B cell (primary cell): ENCODE measurements around the gene USO1. TPM values are rescaled to one million over a fixed set of nuclear protein-coding genes. Genes with fewer than 3 reads are reported as not detected.
A peak's percentile ranks its signal among the peaks of the same experiment; 100 is the strongest.

Source experiments
- ATAC-seq: fragments of 200-7000 bp; cut with Tn5 transposase; one replicate; pipeline ENCODE4 v1.10.0; 2021; ENCODE audit warnings: low read depth, mild to moderate bottlenecking, moderate number of reproducible peaks, moderate library complexity
- CTCF ChIA-PET: fragments of 350-600 bp; sonication (Branson Sonifier 250); formaldehyde crosslinking; loops from one replicate; lab custom pipeline; 2021; ENCODE audit warnings: antibody characterized with exemption, inconsistent platforms; lab: Charles Lee
- POLR2A ChIA-PET: fragments of 350-600 bp; sonication (Branson Sonifier 250); formaldehyde crosslinking; loops from one replicate; lab custom pipeline; 2021; ENCODE audit warnings: antibody characterized with exemption; lab: Charles Lee
- DNase-seq: peaks from one replicate; pipeline ENCODE4 v3.0.0; 2013
- H2AFZ ChIP-seq: 2 replicates; pipeline ENCODE4 v1.6.1; 2012; ENCODE audit warnings: mild to moderate bottlenecking, low read depth, low read length; ENCODE audit not compliant: insufficient read depth, poor library complexity, severe bottlenecking
- H3K27ac ChIP-seq, 2 donors: 1 replicate in 1 of 2; 2 replicates in 1 of 2; pipeline ENCODE4 v1.5.1; 2012 to 2013; ENCODE audit warnings: low read length in 2 of 2, mild to moderate bottlenecking in 2 of 2, moderate library complexity in 1 of 2
- H3K27me3 ChIP-seq, 4 experiments: fragments of 200-600 bp in 1 of 4; sonication (generic) in 1 of 4; replicated peaks in 1 of 4; 1 replicate in 2 of 4; 2 replicates in 2 of 4; pipeline versions ENCODE4 v1.6.1 to v1.7.0; 2013 to 2016; ENCODE audit warnings: low read length in 3 of 4, mild to moderate bottlenecking in 2 of 4, mixed read lengths in 1 of 4, moderate library complexity in 1 of 4; ENCODE audit not compliant: insufficient read depth in 4 of 4, control insufficient read depth in 3 of 4; ENCODE audit errors: control extremely low read depth in 1 of 4
- H3K36me3 ChIP-seq, 2 experiments: replicated peaks in 1 of 2; 1 replicate in 1 of 2; 2 replicates in 1 of 2; pipeline versions ENCODE4 v1.6.1 to v1.7.1; 2013; ENCODE audit warnings: low read length in 1 of 2; ENCODE audit not compliant: insufficient read depth in 2 of 2, control insufficient read depth in 1 of 2; ENCODE audit errors: control extremely low read depth in 1 of 2, extremely low read depth in 1 of 2
- H3K4me1 ChIP-seq, 2 donors: fragments of 200-600 bp in 1 of 2; sonication (generic) in 1 of 2; 1 replicate in 1 of 2; 2 replicates in 1 of 2; pipeline versions ENCODE4 v1.5.1 to v1.6.1; 2013 to 2017; ENCODE audit warnings: low read length in 2 of 2; ENCODE audit not compliant: control insufficient read depth in 2 of 2, insufficient read depth in 2 of 2
- H3K4me2 ChIP-seq: replicated peaks from 2 replicates; pipeline ENCODE3; 2012; ENCODE audit warnings: mild to moderate bottlenecking, low read depth, low read length; ENCODE audit not compliant: poor library complexity, severe bottlenecking
- H3K4me3 ChIP-seq, 5 experiments: fragments of 200-600 bp in 1 of 5; sonication (generic) in 1 of 5; 1 replicate in 3 of 5; 2 replicates in 2 of 5; pipeline versions ENCODE4 v1.5.1 to v1.7.0; 2011 to 2016; ENCODE audit warnings: low read length in 4 of 5, mild to moderate bottlenecking in 4 of 5, low read depth in 2 of 5, control low read depth in 1 of 5, moderate library complexity in 1 of 5; ENCODE audit not compliant: insufficient read depth in 1 of 5; ENCODE audit errors: control extremely low read depth in 1 of 5, extremely low read depth in 1 of 5
- H3K79me2 ChIP-seq: fragments of 200-600 bp; sonication (generic); one replicate; pipeline ENCODE4 v1.6.0; 2016; ENCODE audit warnings: low read length; ENCODE audit not compliant: control insufficient read depth, insufficient read depth
- H3K9ac ChIP-seq: fragments of 200-600 bp; sonication (generic); 2 replicates; pipeline ENCODE4 v1.6.1; 2017; ENCODE audit warnings: mild to moderate bottlenecking, low read length, moderate library complexity
- H3K9me3 ChIP-seq, 3 donors: one replicate each; pipeline versions ENCODE4 v1.6.1 to v1.7.1; 2013; ENCODE audit warnings: low read length in 2 of 3; ENCODE audit not compliant: control insufficient read depth in 2 of 3, insufficient read depth in 1 of 3; ENCODE audit errors: control extremely low read depth in 1 of 3
- H4K20me1 ChIP-seq: 2 replicates; pipeline ENCODE4 v1.6.0; 2012; ENCODE audit warnings: mild to moderate bottlenecking, low read length; ENCODE audit not compliant: insufficient read depth, control insufficient read depth, poor library complexity, severe bottlenecking
- H3K27ac Mint-ChIP-seq: one replicate; pipeline ENCODE4 v1.8.0; 2021; ENCODE audit warnings: mixed read lengths
- H3K27me3 Mint-ChIP-seq: one replicate; pipeline ENCODE4 v1.8.0; 2021; ENCODE audit warnings: mixed read lengths
- H3K4me1 Mint-ChIP-seq: one replicate; pipeline ENCODE4 v1.8.0; 2021; ENCODE audit warnings: mixed read lengths
- H3K4me3 Mint-ChIP-seq: one replicate; pipeline ENCODE4 v1.8.0; 2021; ENCODE audit warnings: mixed read lengths
- H3K9me3 Mint-ChIP-seq: one replicate; pipeline ENCODE4 v1.8.0; 2022; ENCODE audit warnings: mixed read lengths; ENCODE audit not compliant: insufficient read depth
- EZH2 ChIP-seq: IDR thresholded peaks from 2 replicates; pipeline ENCODE4 v1.6.1; 2012; ENCODE audit warnings: borderline replicate concordance, low read depth, mild to moderate bottlenecking, moderate library complexity, low read length; ENCODE audit not compliant: insufficient read depth, poor library complexity, severe bottlenecking
- WGBS: methylation state at CpG from one replicate; pipeline ENCODE4 v1.1.5; 2013; ENCODE audit warnings: missing lambda C conversion rate; ENCODE audit not compliant: insufficient coverage; 5-methylcytosine and 5-hydroxymethylcytosine counted together
- intact Hi-C: fragments of 100-400 bp; cut with micrococcal nuclease; formaldehyde crosslinking; loops from one replicate; pipeline ENCODE4 v1.10.0; 2022
- polyA minus RNA-seq: library from RNA; depleted of rRNA, polyadenylated mRNA; stranded (reverse); fragments of >200 nt; gene quantifications from 2 replicates; pipeline ENCODE4 v1.2.3, GENCODE V29; 2012
- polyA plus RNA-seq: library from polyadenylated mRNA; depleted of rRNA; stranded (reverse); fragments of >200 nt; gene quantifications from 2 replicates; pipeline ENCODE4 v1.2.3, GENCODE V29; 2012
- total RNA-seq, 2 donors: library from RNA; stranded (reverse); fragments of 120-200 nt in 1 of 2; gene quantifications; 1 replicate in 1 of 2; 2 replicates in 1 of 2; pipeline versions ENCODE4 v1.2.3 to v1.2.4, GENCODE V29; 2013 to 2022
- TF ChIP-seq, protein P1 (sequence below): fragments of 200-600 bp; IDR thresholded peaks from one replicate; pipeline ENCODE4 v1.8.0; 2022; ENCODE audit warnings: antibody characterized with exemption, mild to moderate bottlenecking

The USO1 gene, protein sequence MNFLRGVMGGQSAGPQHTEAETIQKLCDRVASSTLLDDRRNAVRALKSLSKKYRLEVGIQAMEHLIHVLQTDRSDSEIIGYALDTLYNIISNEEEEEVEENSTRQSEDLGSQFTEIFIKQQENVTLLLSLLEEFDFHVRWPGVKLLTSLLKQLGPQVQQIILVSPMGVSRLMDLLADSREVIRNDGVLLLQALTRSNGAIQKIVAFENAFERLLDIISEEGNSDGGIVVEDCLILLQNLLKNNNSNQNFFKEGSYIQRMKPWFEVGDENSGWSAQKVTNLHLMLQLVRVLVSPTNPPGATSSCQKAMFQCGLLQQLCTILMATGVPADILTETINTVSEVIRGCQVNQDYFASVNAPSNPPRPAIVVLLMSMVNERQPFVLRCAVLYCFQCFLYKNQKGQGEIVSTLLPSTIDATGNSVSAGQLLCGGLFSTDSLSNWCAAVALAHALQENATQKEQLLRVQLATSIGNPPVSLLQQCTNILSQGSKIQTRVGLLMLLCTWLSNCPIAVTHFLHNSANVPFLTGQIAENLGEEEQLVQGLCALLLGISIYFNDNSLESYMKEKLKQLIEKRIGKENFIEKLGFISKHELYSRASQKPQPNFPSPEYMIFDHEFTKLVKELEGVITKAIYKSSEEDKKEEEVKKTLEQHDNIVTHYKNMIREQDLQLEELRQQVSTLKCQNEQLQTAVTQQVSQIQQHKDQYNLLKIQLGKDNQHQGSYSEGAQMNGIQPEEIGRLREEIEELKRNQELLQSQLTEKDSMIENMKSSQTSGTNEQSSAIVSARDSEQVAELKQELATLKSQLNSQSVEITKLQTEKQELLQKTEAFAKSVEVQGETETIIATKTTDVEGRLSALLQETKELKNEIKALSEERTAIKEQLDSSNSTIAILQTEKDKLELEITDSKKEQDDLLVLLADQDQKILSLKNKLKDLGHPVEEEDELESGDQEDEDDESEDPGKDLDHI
- total RNA-seq: 42.6 and 45.0 TPM in 2 replicates
- total RNA-seq (2013): 57.9 TPM
- polyA plus RNA-seq: 12.3 and 22.9 TPM in 2 replicates
- 11.1 and 17.8 TPM in 2 replicates for polyA minus RNA-seq

DNA sequence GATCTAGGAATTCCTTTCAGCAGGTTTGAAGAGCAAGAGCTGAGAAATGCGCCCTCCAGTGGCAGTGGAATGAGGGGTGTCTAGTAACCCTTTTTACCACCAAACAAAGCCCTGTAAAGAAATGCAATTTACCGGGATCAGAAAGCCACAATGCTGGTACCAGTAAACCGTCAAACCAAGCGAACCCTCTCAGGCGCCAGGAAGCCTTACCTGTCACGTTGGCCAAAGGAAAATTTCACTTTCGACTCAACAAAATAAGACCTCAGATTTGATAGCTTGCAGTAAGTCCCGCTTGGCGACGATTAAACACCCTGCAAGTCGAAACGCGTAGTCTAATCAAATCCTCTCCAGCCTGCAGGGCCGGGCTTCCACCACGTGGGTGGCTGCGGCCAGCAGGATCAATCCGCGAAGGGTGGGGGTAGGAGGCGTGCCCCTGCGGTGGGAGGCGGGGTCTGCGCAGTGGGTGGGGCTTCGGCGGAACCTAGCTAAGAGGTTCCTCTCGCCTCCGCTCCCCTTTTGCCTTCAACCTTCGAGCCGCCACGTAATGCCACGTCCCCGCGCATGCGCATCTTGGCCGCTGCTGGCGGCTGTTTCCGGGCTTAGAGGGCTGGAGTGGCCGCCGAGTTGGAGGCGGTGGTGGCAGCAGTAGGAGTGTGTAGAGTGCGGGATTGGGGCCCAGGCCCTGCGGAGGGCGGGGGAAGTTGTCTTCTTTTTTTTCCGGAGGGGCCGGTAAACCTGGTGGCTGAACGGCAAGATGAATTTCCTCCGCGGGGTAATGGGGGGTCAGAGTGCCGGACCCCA lies at the start of gene USO1:
USO1 (plus strand) TSS at position 512 of the 801 bp plus-strand sequence; CDS start at position 755, 243 bp downstream.
- DNase-seq (peak; percentile 99), ATAC-seq (peak; percentile 95)
- Histone ChIP-seq H3K9ac (peak within 1 kb of the TSS; percentile 97), H3K4me3 (peak within 1 kb of the TSS; percentile 68 to 99 (median 90)), H4K20me1 (no peaks in the 10 kb centered on the region), H3K9me3 (no peaks in the 10 kb centered on the region), H3K27ac (peak within 1 kb of the TSS; percentile 90 to 91), H3K79me2 (peaks cover 60% of the 10 kb centered on the region), H3K27me3 (no peaks in the 10 kb centered on the region), H3K4me1 (peaks cover 25 to 26% of the 10 kb centered on the region in 2 donors), H2AFZ (peak within 1 kb of the TSS; percentile 88), H3K36me3 (peaks cover 0 to 2% of the 10 kb centered on the region in 2 experiments), H3K4me2 (peak within 1 kb of the TSS; percentile 85)
- intact Hi-C loops: loop anchor here (1.0 to 2.0 kb wide), 7 partner anchors 26 to 1433 kb away; partner anchors contain the start of genes CCNG2, CDKL2, G3BP2 and RCHY1
- under 1% methylated on average over 46 of the region's 48 CpGs for WGBS
- TF ChIP-seq, protein P1, sequence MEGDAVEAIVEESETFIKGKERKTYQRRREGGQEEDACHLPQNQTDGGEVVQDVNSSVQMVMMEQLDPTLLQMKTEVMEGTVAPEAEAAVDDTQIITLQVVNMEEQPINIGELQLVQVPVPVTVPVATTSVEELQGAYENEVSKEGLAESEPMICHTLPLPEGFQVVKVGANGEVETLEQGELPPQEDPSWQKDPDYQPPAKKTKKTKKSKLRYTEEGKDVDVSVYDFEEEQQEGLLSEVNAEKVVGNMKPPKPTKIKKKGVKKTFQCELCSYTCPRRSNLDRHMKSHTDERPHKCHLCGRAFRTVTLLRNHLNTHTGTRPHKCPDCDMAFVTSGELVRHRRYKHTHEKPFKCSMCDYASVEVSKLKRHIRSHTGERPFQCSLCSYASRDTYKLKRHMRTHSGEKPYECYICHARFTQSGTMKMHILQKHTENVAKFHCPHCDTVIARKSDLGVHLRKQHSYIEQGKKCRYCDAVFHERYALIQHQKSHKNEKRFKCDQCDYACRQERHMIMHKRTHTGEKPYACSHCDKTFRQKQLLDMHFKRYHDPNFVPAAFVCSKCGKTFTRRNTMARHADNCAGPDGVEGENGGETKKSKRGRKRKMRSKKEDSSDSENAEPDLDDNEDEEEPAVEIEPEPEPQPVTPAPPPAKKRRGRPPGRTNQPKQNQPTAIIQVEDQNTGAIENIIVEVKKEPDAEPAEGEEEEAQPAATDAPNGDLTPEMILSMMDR: peak; percentile 86
- no peak for TF ChIP-seq EZH2
- no peaks in the 10 kb centered on the region for H3K27me3 Mint-ChIP-seq
- peak within 1 kb of the TSS; percentile 99 for H3K27ac Mint-ChIP-seq
- peak within 1 kb of the TSS; percentile 99 for H3K4me3 Mint-ChIP-seq
- ChIA-PET CTCF (interaction anchor here (0.5 to 3.9 kb wide), 27 partner anchors 9 to 376 kb away, joined by 3 to 37 read pairs (median 5); partner anchors contain the start of genes CDKL2, G3BP2 and NAAA), POLR2A (interaction anchor here (0.7 to 2.4 kb wide), 9 partner anchors 14 to 790 kb away, joined by 3 to 27 read pairs (median 4); partner anchors contain the start of genes CDKL2, G3BP2, RCHY1 and THAP6)
- H3K9me3 Mint-ChIP-seq: no peaks in the 10 kb centered on the region
- peaks cover 56% of the 10 kb centered on the region for H3K4me1 Mint-ChIP-seq
